Nephron (organoid): ENCODE data around the gene DENND4C.

ENCODE experiments used
- H3K27ac Mint-ChIP-seq, 3 experiments: 2 replicates each; pipeline ENCODE4 v1.8.0; 2020; ENCODE audit warnings: mixed read lengths in 3 of 3, mild to moderate bottlenecking in 2 of 3, moderate library complexity in 1 of 3
- H3K27me3 Mint-ChIP-seq: 2 replicates; pipeline ENCODE4 v1.8.0; 2021; ENCODE audit warnings: low read depth, mild to moderate bottlenecking, moderate library complexity, mixed read lengths
- H3K36me3 Mint-ChIP-seq: 2 replicates; pipeline ENCODE4 v1.8.0; 2020; ENCODE audit warnings: low read depth, mixed read lengths
- H3K4me1 Mint-ChIP-seq: 2 replicates; pipeline ENCODE4 v1.8.0; 2020; ENCODE audit warnings: mixed read lengths
- H3K4me3 Mint-ChIP-seq, 3 experiments: 2 replicates each; pipeline ENCODE4 v1.8.0; 2020; ENCODE audit warnings: mild to moderate bottlenecking in 3 of 3, mixed read lengths in 3 of 3, moderate library complexity in 2 of 3
- H3K9me3 Mint-ChIP-seq: 2 replicates; pipeline ENCODE4 v1.8.0; 2020; ENCODE audit warnings: mixed read lengths
- CTCF ChIP-seq, 3 experiments: fragments of 200-600 bp; sonication (generic); IDR thresholded peaks; one replicate each; pipeline ENCODE4 v1.5.0; 2021; ENCODE audit warnings: antibody characterized with exemption in 3 of 3; ENCODE audit not compliant: unreplicated experiment in 3 of 3

DENND4C gene

GRCh38 chr9:19229595-19230354, 718 bp upstream of the DENND4C start:
- H3K4me3 Mint-ChIP-seq: peak overlapping the region in 1 of 3 experiments; percentile 91
- no peak for TF ChIP-seq CTCF (IDR thresholded peaks at IDR 0.05; ENCODE audit: unreplicated experiment in 3 of 3)
- H3K36me3 Mint-ChIP-seq: no peaks in the 10 kb centered on the region
- no peaks in the 10 kb centered on the region for H3K9me3 Mint-ChIP-seq
- H3K27me3 Mint-ChIP-seq: no peaks in the 10 kb centered on the region
- H3K27ac Mint-ChIP-seq: peak overlapping the region in 1 of 3 experiments; percentile 95
- peaks cover 17% of the 10 kb centered on the region for H3K4me1 Mint-ChIP-seq

- no peak overlapping the region for H3K4me3 Mint-ChIP-seq
- H3K9me3 Mint-ChIP-seq: no peaks in the 10 kb centered on the region
- no peak for TF ChIP-seq CTCF (IDR thresholded peaks at IDR 0.05; ENCODE audit: unreplicated experiment in 3 of 3)
These were observed 822 bp downstream of the DENND4C start for GRCh38 chr9:19231126-19231903.

GRCh38 chr9:19231904-19232822, 1.7 kb downstream of the DENND4C start:
- no peak overlapping the region for H3K4me3 Mint-ChIP-seq
- H3K27me3 Mint-ChIP-seq: no peaks in the 10 kb centered on the region
- no peaks in the 10 kb centered on the region for H3K9me3 Mint-ChIP-seq
- no peak overlapping the region for H3K27ac Mint-ChIP-seq
- no peak for TF ChIP-seq CTCF (IDR thresholded peaks at IDR 0.05; ENCODE audit: unreplicated experiment in 3 of 3)
- H3K36me3 Mint-ChIP-seq: no peaks in the 10 kb centered on the region
- H3K4me1 Mint-ChIP-seq: peaks cover 16% of the 10 kb centered on the region

More at GRCh38 chr9:19231126-19231903, 822 bp downstream of the DENND4C start:
- no peak overlapping the region for H3K27ac Mint-ChIP-seq
- no peaks in the 10 kb centered on the region for H3K27me3 Mint-ChIP-seq
- H3K36me3 Mint-ChIP-seq: no peaks in the 10 kb centered on the region
- H3K4me1 Mint-ChIP-seq: peaks cover 16% of the 10 kb centered on the region

GRCh38 chr9:19232823-19233194, 2.3 kb downstream of the DENND4C start:
- Mint-ChIP-seq H3K4me1 (peaks cover 16% of the 10 kb centered on the region), H3K4me3 (no peak overlapping the region), H3K9me3 (no peaks in the 10 kb centered on the region), H3K27ac (no peak overlapping the region), H3K36me3 (no peaks in the 10 kb centered on the region), H3K27me3 (no peaks in the 10 kb centered on the region)
- no peak for TF ChIP-seq CTCF (IDR thresholded peaks at IDR 0.05; ENCODE audit: unreplicated experiment in 3 of 3)

GRCh38 chr9:19233344-19233743, 2.9 kb downstream of the DENND4C start:
- Mint-ChIP-seq H3K9me3 (no peaks in the 10 kb centered on the region), H3K4me3 (peak overlapping the region in 2 of 3 experiments; percentile 13 to 30), H3K4me1 (peaks cover 16% of the 10 kb centered on the region), H3K36me3 (no peaks in the 10 kb centered on the region), H3K27ac (no peak overlapping the region), H3K27me3 (no peaks in the 10 kb centered on the region)
- TF ChIP-seq CTCF (IDR thresholded peaks at IDR 0.05; ENCODE audit: unreplicated experiment in 3 of 3): no peak
